SIG-M5 treated with dmso at 0.1 percent for 504 hours (cell line): ENCODE measurements around the gene TMEM35B.
"Not testable (repeated sequence)": the region's sequence is repeated elsewhere in the genome, so short reads cannot be mapped to it uniquely, and the experiment has no call there.

Experiments used
- DNase-seq: peaks from one replicate; lab custom pipeline; 2025; ENCODE audit not compliant: unreplicated experiment; lab: John Stamatoyannopoulos, UW

Gene TMEM35B

DNA sequence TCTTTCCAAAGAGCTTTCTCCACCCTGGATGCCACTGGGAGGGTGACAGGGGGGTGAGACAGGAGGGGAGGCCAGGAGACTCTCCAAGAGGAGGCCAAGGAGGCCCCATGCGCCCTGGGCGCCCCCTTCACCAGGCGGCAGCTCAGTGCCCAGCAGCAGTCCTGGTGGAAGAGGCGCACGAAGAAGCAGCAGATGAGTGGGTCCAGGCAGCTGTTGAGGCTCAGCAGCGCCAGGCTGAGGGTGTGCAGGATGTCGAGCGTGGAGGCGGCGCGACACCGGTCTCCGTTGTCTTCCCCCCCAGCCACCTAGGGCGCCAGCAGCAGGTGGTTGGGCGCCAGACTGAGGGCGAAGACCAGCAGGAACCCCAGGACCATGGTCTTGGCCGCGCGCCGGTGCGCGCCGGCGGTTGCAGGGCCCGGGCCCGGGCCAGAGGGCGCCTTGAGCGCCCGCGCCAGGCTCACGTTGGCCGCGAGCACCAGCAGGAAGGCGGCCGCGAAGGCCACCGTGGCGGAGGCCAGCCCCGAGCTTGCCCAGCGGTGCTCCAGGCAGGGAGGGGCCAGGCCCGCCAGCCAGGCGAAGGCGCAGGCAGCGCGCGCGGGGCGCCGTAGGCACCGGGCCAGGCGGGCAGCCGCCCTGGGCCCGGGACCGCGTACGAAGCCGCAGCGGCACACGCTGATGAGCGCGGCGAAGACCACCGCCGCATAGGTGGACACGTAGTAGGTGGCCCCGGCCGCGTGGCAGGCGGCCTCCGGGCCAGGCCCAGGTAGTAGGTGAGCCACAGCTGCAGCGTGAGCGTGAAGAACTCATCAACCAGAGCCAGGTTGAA, 8.6 kb downstream of the TMEM35B start:
- DNase-seq, result no peak

DNA sequence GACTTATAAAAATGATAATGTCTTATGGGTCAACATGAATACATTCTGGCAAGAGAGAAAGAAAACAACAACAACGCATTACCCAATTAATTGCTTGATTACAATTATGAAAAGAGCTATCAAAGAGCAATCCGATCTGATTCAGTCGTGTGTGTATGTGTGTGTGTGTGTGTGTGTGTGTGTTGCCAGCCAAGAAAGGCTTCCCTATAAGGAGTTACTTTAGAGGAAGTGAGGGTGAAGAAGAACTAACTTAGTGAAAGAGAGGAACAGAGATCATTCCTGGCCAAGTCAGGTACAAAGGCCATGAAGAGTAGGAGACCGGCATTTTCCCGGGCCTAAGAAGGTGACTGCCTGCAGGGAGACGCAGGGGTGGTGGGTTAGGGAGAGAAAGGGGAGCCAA, 9.4 kb downstream of the TMEM35B start:
- DNase-seq, result no peak

DNA sequence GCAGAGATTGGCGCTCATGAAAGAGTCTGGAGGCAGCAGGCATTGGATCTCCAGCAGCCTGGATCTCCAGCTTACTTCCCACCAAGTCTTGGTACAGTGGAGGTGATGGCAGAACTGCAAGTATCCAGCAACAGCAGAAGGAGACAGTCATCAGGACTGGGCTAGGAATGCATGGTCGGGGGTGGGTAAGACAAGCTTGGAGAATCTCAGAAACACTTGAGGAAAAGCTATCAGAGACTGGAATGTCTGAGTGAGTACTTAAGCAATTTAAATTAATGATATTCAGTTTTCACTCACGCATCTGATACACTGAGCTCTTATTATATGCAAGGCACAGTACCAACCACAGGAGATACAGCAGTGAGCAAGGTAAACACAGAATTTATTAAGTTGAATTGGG, 9.8 kb downstream of the TMEM35B start:
- no peak for DNase-seq

DNA sequence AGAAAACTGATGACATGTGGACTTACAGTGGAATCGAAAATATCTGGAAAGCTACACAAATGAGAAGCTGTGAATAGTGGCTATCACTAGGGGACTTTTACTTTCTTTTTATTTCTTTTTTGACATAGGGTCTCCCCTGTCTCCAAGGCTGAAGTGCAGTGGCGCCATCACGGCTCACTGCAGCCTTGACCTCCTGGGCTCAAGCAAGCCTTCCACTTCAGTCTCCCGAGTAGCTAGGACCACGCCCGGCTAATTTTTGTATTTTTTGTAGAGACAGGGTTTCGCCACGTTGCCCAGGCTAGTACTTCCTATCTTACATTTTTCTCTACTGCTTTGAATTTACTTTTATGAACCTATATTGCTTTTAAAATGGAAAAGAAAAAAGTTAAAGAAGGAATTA, 10.5 kb downstream of the TMEM35B start:
- DNase-seq, result no peak

DNA sequence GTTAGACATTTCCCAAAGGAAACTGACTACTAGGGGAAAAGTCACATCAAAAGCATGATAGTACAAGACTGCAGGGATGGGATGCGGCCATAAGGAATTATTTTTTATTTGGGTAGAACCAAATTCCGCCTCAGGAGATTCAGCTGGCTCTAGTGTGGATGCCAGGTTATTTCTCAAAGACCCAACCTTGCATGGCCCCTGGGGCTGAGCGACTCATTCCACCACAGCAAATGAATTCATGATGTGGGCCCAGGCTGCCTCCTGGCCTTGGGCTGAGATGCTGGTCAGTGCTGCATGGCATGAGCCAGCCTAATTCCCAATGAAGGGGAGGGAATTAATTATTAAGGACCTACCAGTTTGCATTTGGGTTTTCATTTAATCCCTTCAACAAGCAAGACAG, 11.8 kb downstream of the TMEM35B start:
- no peak for DNase-seq

DNA sequence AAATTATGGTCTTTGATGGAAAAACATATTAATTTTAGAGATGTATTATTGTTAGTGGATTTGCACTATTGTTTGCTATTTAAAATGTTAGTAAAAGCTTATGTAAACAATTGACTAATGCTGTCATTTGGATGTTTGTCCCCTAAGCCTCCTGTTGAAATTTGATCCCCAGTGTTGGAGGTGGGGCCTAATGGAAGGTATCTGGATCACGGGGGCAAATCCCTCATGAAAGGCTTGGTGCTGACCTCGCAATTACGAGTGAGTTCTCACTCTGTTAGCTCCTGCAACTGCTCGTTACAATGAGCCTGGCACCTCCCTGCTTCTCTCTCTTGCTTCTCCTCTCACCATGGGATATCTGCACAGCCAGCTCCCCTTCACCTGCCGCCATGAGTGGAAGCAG, 14.3 kb downstream of the TMEM35B start:
- DNase-seq, result no peak

DNA sequence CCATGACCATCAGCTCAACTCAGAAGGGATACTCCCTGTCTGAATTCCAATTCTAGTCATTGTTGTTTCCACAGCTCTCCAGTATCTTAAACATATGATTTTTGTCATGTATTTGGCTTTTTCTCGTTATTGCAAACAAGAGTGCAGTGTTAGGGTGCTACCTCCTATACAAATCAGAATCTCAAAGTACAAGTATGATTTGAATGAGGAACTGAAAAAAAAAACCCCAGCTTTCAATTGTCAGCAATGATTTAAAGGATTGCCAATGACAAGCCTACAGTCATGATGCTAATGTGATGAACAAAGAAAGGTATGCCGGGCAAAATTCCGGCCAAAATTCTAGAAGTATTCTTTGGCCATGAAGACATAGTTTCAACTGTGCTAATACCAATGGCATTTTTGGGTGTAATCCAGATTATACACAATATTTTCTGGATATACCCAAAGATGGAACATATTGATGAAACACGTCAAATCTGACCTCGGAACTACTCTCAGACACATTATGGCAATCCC, 14.9 kb downstream of the TMEM35B start:
- DNase-seq, result no peak

DNA sequence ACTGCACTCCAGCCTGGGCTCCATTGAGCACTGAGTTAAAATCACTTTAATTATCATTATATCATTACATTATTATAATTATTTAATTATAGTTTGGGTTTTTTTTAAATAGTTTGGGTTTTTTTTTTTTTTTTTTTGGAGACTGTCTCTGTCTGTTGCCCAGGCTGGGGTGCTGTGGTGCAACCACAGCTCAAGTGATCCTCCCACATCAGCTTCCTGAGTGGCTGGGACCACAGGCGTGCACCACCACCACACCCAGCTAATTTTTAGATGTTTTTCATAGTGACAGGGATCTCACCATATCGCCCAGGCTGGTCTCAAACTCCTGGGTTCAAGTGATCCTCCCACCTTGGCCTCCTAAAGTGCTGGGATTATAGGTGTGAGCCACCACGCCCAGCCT, 16.9 kb downstream of the TMEM35B start:
- not testable (repeated sequence) for DNase-seq

DNA sequence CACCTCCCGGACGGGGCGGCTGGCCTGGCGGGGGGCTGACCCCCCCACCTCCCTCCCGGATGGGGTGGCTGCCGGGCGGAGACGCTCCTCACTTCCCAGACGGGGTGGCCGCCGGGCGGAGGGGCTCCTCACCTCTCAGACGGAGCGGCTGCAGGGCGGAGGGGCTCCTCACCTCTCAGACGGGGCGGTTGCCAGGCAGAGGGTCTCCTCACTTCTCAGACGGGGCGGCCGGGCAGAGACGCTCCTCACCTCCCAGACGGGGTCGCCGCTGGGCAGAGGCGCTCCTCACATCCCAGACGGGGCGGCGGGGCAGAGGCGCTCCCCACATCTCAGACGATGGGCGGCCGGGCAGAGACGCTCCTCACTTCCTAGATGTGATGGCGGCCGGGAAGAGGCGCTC, 17.5 kb downstream of the TMEM35B start:
- DNase-seq, result not testable (repeated sequence)

DNA sequence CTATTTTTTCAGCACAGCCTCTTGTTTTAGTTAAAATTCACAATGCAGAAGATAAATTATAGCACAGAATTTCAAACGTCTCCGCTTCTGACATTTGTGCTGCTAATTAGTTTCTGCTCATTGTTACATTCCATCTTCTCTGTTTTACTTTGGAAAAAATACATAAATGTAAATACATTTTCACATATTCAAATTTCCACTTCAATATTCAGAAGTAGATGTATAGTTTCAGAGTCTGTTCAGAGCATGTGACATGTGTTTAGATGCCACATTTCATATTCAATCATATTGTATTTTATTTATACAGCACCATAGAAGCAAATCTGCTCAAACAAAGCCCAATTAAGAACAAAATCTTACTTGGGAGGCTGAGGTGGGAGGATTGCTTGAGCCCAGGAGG, 19.6 kb downstream of the TMEM35B start:
- no peak for DNase-seq

DNA sequence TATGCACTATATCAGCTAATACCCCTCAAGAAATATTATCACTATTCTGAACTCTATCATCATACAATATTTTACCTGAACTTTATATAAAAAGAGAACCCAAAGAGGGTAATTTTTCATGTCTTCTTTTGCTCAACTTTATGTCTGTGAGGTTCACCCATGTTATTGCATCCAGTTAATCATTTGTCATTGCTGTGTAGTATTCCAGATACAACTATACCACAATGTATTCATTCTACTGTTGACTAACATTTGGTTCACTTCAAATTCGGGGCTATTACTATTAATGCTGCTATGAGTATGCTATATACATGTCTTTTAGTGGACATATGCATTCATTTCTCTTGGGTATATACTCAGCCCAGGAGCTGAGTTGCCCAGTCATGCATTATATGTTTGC, 34.7 kb downstream of the TMEM35B start:
- DNase-seq, result no peak

DNA sequence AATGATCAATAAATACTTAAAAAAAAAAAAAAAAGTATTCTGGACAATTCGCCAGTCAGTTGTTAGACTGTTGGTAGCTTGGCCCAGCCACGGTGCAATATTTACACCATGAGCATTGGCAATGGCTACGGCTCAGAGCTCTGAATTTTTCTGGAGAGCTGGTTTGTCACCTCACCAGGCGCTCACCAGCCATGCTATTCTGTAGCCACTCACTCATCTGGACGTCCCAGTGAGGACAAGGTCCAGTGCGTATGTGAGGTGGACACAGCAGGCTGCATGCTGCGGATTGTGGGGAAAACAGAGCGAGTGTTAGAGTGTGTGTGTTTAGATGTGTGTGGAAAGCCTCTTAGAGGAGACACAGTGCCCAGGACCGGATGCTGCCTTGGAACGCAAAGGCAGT, 36.4 kb downstream of the TMEM35B start:
- not testable (repeated sequence) for DNase-seq

DNA sequence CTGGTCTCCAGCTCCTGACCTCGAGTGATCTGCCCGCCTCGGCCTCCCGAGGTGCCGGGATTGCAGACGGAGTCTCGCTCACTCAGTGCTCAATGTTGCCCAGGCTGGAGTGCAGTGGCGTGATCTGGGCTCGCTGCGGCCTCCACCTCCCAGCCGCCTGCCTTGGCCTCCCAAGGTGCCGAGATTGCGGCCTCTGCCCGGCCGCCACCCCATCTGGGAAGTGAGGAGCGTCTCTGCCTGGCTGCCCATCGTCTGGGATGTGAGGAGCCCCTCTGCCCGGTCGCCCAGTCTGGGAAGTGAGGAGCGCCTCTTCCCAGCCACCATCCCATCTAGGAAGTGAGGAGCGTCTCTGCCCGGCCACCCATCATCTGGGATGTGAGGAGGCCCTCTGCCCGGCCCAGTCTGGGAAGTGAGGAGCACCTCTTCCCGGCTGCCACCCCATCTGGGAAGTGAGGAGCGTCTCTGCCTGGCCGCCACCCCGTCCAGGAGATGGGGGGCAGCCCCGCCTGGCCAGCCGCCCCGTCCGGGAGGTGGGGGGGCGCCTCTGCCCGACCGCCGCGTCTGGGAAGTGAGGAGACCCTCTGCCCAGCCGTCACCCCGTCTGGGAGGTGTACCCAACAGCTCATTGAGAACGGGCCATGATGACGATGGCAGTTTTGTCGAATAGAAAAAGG, 37.4 kb downstream of the TMEM35B start:
- not testable (repeated sequence) for DNase-seq

DNA sequence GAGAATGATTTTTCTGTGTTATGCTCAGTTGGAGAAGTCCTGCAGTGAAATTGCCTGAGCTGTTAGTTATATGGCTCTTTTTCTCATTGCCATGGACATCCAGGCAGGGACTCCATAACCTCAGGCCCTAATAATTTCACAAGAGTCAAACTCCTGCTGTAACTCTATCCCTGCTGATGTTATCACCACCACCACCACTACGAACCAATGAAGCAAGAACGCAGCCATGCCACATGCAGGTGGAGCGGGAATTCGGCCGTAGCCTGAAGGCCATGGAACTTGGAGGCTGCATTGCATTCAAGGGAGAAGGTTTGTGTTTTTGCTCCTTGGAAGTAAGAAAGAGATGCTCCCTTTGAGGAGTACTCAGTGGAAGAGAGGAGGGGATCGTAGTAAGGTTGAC, 38.9 kb downstream of the TMEM35B start:
- DNase-seq, result no peak

DNA sequence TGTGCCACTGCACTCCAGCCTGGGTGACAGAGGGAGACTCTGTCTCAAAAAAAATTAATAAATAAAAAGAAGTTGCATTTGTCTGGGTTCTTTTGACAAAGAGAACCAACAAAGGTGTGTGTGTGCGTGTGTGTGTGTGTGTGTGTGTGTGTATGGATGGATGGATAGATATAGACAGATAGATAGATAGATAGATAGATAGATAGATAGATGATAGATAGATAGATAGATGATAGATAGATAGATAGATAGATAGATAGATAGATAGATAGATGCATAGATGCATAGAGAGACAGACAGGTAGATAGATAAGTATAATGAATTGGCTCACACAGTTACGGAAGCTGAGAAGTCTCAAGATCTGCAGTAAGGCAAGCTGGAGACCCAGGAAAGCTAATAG, 43.3 kb downstream of the TMEM35B start:
- not testable (repeated sequence) for DNase-seq
